Amniotic stem cell (primary cell): Measurements from ENCODE around the gene EBLN1.

Source experiments
- DNase-seq: peaks from one replicate; lab custom pipeline; 2025; lab: John Stamatoyannopoulos, UW

Gene EBLN1

GRCh38 chr10:22217842-22218241 is at the start of gene EBLN1:
EBLN1 (minus strand) TSS chr10:22218015; CDS start chr10:22209983, 8,032 bp downstream.
- DNase-seq, result no peak

- no peak for DNase-seq
These were observed 48.2 kb upstream of the EBLN1 start for GRCh38 chr10:22265839-22266537.

GRCh38 chr10:22263106-22263505 is 45.3 kb upstream of the EBLN1 start:
- no peak for DNase-seq

- DNase-seq, result no peak
These were observed 41.5 kb upstream of the EBLN1 start for GRCh38 chr10:22259280-22259679.

- DNase-seq, result no peak
These were observed 40.7 kb upstream of the EBLN1 start for GRCh38 chr10:22258471-22258870.

GRCh38 chr10:22253580-22253882 is 35.7 kb upstream of the EBLN1 start:
- no peak for DNase-seq

GRCh38 chr10:22252801-22253579 is 35.2 kb upstream of the EBLN1 start:
- DNase-seq, result no peak

GRCh38 chr10:22252224-22252800 is 34.5 kb upstream of the EBLN1 start:
- no peak for DNase-seq

- no peak for DNase-seq
These were observed 34.0 kb upstream of the EBLN1 start for GRCh38 chr10:22251751-22252223.

GRCh38 chr10:22250897-22251660 is 33.3 kb upstream of the EBLN1 start:
- DNase-seq, result no peak

- no peak for DNase-seq
These were observed 29.8 kb upstream of the EBLN1 start for GRCh38 chr10:22247636-22248035.

GRCh38 chr10:22246680-22247391 is 29.0 kb upstream of the EBLN1 start:
- DNase-seq, result peak; percentile 61

GRCh38 chr10:22245567-22245966 is 27.8 kb upstream of the EBLN1 start:
- no peak for DNase-seq

- DNase-seq, result no peak
These were observed 27.0 kb upstream of the EBLN1 start for GRCh38 chr10:22244855-22245254.

GRCh38 chr10:22244001-22244400 is 26.2 kb upstream of the EBLN1 start:
- DNase-seq, result no peak

GRCh38 chr10:22243321-22243720 is 25.5 kb upstream of the EBLN1 start:
- DNase-seq, result no peak

- no peak for DNase-seq
These were observed 13.4 kb upstream of the EBLN1 start for GRCh38 chr10:22231260-22231659.

- no peak for DNase-seq
These were observed 12.5 kb upstream of the EBLN1 start for GRCh38 chr10:22230158-22230833.

GRCh38 chr10:22229802-22230157 is 12.0 kb upstream of the EBLN1 start:
- no peak for DNase-seq

- peak; percentile 87 for DNase-seq
These were observed 11.4 kb upstream of the EBLN1 start for GRCh38 chr10:22228943-22229801.
